ENCODE data around the gene TYRO3.
A peak's percentile ranks its signal among the peaks of the same experiment; 100 is the strongest.

The TYRO3 gene

DNA sequence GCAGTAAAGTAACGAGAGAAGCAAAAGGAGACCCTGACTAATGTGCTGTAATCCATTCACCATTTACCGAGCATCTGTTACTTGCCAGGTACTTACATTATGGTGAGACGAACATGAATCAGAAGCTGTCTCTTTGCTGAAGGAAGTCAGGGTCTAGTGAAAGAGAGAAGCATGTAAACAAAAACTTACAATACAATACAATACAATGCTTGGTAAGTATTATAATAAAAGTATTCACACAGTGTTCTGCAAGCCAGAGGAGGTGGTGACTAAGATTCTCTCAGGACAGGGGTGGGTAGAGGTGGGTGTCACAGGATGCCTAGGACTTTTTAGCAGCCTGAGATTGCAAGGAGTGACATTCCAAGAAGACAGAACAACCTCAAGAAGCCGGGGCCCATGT lies 51.0 kb downstream of the TYRO3 start:
- Histone ChIP-seq H3K4me1 (ENCODE audit: control insufficient read depth in 1 of 2, insufficient read depth in 2 of 2, low read length in 2 of 2) (no peaks in the 10 kb centered on the region), H3K9me3 (ENCODE audit: control insufficient read depth in 1 of 2, low read length in 2 of 2) (no peaks in the 10 kb centered on the region), H3K4me3 (ENCODE audit: low read depth in 1 of 2, low read length in 2 of 2) (no peak overlapping the region), H3K27ac (ENCODE audit: low read length) (no peak overlapping the region), H3K36me3 (ENCODE audit: control insufficient read depth in 1 of 2, insufficient read depth in 2 of 2, low read length in 2 of 2) (no peaks in the 10 kb centered on the region), H3K27me3 (ENCODE audit: low read depth, low read length) (no peaks in the 10 kb centered on the region)

DNA sequence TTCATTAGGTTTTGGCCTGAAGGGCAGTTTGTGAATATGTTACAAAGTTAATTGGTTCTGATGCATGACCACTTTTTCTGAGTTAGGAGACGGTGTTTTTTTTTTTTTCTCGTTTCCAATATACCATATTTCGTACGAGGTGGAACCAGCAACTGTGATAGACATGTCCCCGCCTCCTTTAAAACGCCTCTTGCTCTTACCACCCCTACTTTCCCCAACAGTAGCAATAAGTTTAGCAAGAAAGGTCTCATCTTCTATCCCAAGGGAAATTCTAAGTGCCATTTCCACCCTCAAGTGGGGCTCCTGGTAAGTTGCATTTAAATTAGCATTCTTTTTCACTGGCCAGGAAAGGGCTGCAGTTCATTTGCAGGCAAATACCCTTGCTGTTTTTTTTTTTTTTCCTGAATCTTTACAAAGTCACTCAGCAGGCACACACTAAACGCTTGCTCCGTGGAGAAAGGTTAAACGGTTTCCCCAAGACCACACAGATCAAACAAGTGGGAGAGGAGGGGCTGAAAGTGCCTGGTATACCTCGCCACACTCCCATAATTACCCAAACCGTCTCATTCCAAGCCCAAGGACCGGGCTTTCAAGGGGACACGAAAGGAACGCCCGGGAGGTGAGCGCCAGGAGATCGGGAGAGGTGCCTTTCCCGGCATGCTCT lies 61.7 kb downstream of the TYRO3 start:
- Histone ChIP-seq H3K27ac (ENCODE audit: low read length) (no peak overlapping the region), H3K27me3 (ENCODE audit: low read depth, low read length) (no peaks in the 10 kb centered on the region), H3K4me1 (ENCODE audit: control insufficient read depth in 1 of 2, insufficient read depth in 2 of 2, low read length in 2 of 2) (peaks cover 0 to 5% of the 10 kb centered on the region in 2 donors), H3K9me3 (ENCODE audit: control insufficient read depth in 1 of 2, low read length in 2 of 2) (no peaks in the 10 kb centered on the region), H3K36me3 (ENCODE audit: control insufficient read depth in 1 of 2, insufficient read depth in 2 of 2, low read length in 2 of 2) (no peaks in the 10 kb centered on the region), H3K4me3 (ENCODE audit: low read depth in 1 of 2, low read length in 2 of 2) (peak overlapping the region; percentile 74 to 80)

DNA sequence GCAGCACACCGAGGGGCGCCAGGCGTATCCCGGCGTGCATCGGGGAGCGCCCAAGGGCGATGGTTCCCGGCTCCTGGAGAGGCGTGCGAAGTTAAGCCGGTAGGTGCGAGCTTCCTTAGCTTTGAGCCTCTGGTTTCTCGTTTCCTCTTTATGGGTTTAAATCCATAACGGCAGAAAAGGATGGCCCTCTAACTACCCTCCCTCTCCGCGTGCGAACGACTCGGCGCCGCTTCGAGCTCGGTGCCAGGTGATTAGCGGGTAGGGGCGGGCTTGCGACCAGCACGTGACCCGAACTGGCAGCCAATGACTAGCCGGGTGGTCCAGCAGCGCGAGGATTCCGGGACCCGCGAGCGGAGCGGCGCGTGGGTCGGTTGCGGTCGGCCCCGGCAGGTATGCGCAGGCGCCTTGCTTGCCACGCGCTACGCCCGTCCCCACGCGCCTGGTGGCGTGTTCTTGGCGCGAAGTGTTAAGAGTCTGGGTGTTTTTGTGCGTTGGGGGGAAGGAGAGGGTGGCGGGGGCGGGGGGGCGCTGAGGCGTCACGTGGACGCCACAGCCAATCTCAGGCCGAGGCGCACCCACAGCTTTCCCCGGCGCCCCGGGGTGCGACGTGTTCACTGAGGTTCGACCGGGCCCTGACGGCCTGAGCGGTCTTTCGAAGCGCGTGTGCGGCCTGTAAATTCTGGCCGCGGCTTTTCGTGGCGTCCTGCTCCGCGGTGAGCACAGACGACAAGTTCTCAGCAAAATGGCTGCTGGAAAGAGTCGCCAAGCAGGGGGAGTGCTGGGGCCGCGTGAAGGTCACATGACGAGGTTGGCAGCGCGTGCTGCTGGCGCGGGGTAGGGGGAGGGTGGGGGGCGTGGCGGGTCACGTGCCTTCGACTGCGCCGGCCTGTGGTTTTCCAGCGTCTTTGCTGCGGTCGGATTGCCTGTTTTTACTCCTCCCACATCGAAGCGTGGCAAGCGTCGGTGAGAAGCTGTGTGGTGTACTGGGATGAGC lies 62.5 kb downstream of the TYRO3 start:
- Histone ChIP-seq H3K36me3 (ENCODE audit: control insufficient read depth in 1 of 2, insufficient read depth in 2 of 2, low read length in 2 of 2) (no peaks in the 10 kb centered on the region), H3K27me3 (ENCODE audit: low read depth, low read length) (no peaks in the 10 kb centered on the region), H3K4me3 (ENCODE audit: low read depth in 1 of 2, low read length in 2 of 2) (peak overlapping the region; percentile 74 to 80), H3K4me1 (ENCODE audit: control insufficient read depth in 1 of 2, insufficient read depth in 2 of 2, low read length in 2 of 2) (peaks cover 0 to 5% of the 10 kb centered on the region in 2 donors), H3K9me3 (ENCODE audit: control insufficient read depth in 1 of 2, low read length in 2 of 2) (no peaks in the 10 kb centered on the region), H3K27ac (ENCODE audit: low read length) (no peak overlapping the region)

DNA sequence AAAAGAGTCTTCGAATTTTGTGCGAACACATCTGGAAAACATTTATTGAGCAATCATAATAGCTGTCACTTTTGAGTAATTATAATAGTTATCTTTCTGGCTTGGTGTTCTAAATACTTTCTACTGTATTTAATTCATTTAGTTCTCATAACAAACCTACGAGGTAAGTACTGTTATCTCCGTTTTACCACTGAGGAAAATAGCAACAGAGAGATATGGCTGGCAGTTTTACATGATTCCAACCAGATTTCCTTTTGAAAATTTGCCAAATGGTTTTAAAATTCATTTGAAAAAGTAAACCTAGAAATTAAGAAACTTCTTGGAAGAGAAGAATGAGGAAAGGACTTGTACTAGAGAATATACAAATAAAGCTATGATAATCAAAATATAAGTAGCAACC lies 63.9 kb downstream of the TYRO3 start:
- no peak overlapping the region for H3K4me3 ChIP-seq (ENCODE audit: low read depth in 1 of 2, low read length in 2 of 2)
- no peak overlapping the region for H3K27ac ChIP-seq (ENCODE audit: low read length)
- no peaks in the 10 kb centered on the region for H3K27me3 ChIP-seq (ENCODE audit: low read depth, low read length)
- H3K36me3 ChIP-seq (ENCODE audit: control insufficient read depth in 1 of 2, insufficient read depth in 2 of 2, low read length in 2 of 2), result no peaks in the 10 kb centered on the region
- H3K9me3 ChIP-seq (ENCODE audit: control insufficient read depth in 1 of 2, low read length in 2 of 2), result no peaks in the 10 kb centered on the region
- H3K4me1 ChIP-seq (ENCODE audit: control insufficient read depth in 1 of 2, insufficient read depth in 2 of 2, low read length in 2 of 2), result peaks cover 0 to 5% of the 10 kb centered on the region in 2 donors

DNA sequence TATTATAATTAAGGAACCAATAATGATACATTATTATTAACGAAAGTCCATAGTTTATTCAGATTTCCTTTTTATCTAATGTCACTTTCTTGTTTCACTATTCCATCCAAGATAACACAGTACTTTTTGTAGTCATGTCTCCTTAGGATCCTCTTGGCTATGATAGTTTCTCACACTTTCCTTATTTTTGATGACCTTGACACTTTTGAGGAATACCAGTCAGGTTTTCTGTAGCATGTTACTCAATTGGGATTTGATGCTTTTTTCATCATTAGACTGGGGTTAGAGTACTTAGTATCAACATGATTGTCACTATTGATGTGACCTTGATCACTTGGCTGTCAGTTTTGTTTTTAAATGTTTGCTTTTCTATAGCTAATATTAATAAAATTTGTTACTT lies 68.2 kb downstream of the TYRO3 start:
- no peaks in the 10 kb centered on the region for H3K4me1 ChIP-seq (ENCODE audit: control insufficient read depth in 1 of 2, insufficient read depth in 2 of 2, low read length in 2 of 2)
- no peaks in the 10 kb centered on the region for H3K27me3 ChIP-seq (ENCODE audit: low read depth, low read length)
- no peaks in the 10 kb centered on the region for H3K9me3 ChIP-seq (ENCODE audit: control insufficient read depth in 1 of 2, low read length in 2 of 2)
- H3K4me3 ChIP-seq (ENCODE audit: low read depth in 1 of 2, low read length in 2 of 2), result no peak overlapping the region
- no peaks in the 10 kb centered on the region for H3K36me3 ChIP-seq (ENCODE audit: control insufficient read depth in 1 of 2, insufficient read depth in 2 of 2, low read length in 2 of 2)
- no peak overlapping the region for H3K27ac ChIP-seq (ENCODE audit: low read length)

DNA sequence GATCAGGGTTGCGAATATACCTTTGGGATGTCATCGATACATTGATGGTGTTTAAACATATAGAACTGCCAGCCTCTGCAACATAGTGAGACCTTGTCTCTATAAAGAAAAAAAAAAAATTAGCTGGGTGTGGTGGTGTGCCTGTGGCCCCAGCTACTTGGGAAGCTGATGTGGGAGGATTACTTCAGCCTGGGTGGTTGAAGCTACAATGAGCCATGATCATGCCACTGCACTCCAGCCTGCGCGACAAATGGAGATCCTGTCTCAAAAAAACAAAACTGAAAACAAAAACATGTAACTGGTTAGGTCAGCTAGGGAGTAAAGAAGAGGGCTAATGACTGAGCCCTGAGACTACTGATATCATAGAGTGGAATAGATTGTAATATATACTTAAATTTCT lies 70.5 kb downstream of the TYRO3 start:
- Histone ChIP-seq H3K4me3 (ENCODE audit: low read depth in 1 of 2, low read length in 2 of 2) (no peak overlapping the region), H3K36me3 (ENCODE audit: control insufficient read depth in 1 of 2, insufficient read depth in 2 of 2, low read length in 2 of 2) (no peaks in the 10 kb centered on the region), H3K27ac (ENCODE audit: low read length) (no peak overlapping the region), H3K27me3 (ENCODE audit: low read depth, low read length) (no peaks in the 10 kb centered on the region), H3K9me3 (ENCODE audit: control insufficient read depth in 1 of 2, low read length in 2 of 2) (no peaks in the 10 kb centered on the region), H3K4me1 (ENCODE audit: control insufficient read depth in 1 of 2, insufficient read depth in 2 of 2, low read length in 2 of 2) (no peaks in the 10 kb centered on the region)

DNA sequence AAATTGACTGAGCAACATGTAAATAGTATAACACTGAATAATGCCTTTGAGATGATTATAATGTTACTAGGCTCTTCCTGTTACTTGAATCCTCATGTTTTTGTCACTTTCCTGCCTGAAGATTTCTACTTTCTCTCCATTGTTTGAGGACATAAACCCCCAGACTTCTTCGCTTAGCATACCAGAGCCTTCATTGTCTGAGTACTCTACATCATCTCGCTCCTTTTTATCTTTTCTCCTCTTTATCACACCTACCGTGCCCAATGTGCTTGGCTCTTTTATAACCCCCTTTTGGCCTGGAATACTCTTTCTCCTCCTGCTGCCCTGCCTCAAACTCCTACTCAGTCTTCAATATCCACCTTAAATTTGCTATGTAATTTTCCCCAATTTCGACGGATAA lies 70.9 kb downstream of the TYRO3 start:
- Histone ChIP-seq H3K4me1 (ENCODE audit: control insufficient read depth in 1 of 2, insufficient read depth in 2 of 2, low read length in 2 of 2) (no peaks in the 10 kb centered on the region), H3K27me3 (ENCODE audit: low read depth, low read length) (no peaks in the 10 kb centered on the region), H3K27ac (ENCODE audit: low read length) (no peak overlapping the region), H3K4me3 (ENCODE audit: low read depth in 1 of 2, low read length in 2 of 2) (no peak overlapping the region), H3K36me3 (ENCODE audit: control insufficient read depth in 1 of 2, insufficient read depth in 2 of 2, low read length in 2 of 2) (no peaks in the 10 kb centered on the region), H3K9me3 (ENCODE audit: control insufficient read depth in 1 of 2, low read length in 2 of 2) (no peaks in the 10 kb centered on the region)

DNA sequence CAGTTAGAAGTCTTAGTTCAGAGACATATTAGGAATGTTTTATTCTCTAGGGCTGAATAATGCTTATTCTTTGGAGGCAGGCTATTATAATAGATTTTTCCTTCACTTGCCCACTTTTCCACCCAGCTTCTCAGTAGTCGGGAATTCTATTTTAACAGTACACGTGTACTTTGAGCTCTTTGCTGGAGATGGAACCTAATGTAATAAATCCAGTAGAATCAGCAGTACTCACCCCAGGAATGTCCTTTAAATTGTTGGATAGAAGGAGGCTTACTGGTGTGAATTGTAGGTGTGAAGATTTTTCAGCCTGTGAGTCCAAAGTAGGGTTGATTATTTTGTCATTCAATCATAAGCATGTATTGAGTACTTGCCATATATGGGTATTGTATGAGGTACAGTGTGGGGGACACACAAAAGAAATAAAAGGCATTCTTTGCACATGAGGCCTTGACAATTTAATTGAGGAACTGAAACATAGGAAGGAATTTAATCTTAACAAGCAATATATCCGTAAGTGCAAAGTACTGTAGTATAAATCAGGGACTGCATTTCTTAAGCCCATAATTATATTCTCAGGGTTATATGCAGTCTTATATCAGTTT lies 71.7 kb downstream of the TYRO3 start:
- H3K4me1 ChIP-seq (ENCODE audit: control insufficient read depth in 1 of 2, insufficient read depth in 2 of 2, low read length in 2 of 2), result no peaks in the 10 kb centered on the region
- H3K27me3 ChIP-seq (ENCODE audit: low read depth, low read length), result no peaks in the 10 kb centered on the region
- H3K4me3 ChIP-seq (ENCODE audit: low read depth in 1 of 2, low read length in 2 of 2), result no peak overlapping the region
- H3K36me3 ChIP-seq (ENCODE audit: control insufficient read depth in 1 of 2, insufficient read depth in 2 of 2, low read length in 2 of 2), result no peaks in the 10 kb centered on the region
- H3K27ac ChIP-seq (ENCODE audit: low read length), result no peak overlapping the region
- no peaks in the 10 kb centered on the region for H3K9me3 ChIP-seq (ENCODE audit: control insufficient read depth in 1 of 2, low read length in 2 of 2)

DNA sequence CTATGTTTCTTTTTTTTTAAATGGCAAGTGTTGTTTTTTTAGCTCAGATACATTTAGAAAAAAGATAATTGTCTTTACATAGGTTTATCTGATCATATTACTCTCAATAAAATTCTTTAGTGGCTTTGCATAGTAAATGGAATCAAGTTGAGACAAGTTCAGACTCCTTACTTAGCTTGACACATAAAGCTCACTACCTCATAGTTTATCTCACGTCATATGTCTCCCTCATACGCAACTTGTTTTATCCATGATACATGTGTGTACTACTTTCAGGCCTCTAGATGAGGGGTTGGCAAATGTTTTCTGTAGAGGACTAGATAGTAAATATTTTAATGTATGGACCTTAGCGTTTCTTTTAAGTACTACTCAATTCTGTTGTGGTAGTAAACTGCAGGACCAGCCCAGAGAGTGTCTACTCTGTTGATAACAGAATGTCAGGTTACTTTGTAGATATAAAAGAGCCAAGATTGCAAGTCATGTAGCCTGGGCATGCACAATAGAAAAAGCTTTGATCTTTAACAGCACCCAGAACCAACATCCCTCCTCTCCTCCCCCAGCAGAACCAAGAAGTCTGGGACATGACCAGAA lies 73.0 kb downstream of the TYRO3 start:
- Histone ChIP-seq H3K27me3 (ENCODE audit: low read depth, low read length) (no peaks in the 10 kb centered on the region), H3K9me3 (ENCODE audit: control insufficient read depth in 1 of 2, low read length in 2 of 2) (no peaks in the 10 kb centered on the region), H3K4me3 (ENCODE audit: low read depth in 1 of 2, low read length in 2 of 2) (no peak overlapping the region), H3K27ac (ENCODE audit: low read length) (no peak overlapping the region), H3K36me3 (ENCODE audit: control insufficient read depth in 1 of 2, insufficient read depth in 2 of 2, low read length in 2 of 2) (no peaks in the 10 kb centered on the region), H3K4me1 (ENCODE audit: control insufficient read depth in 1 of 2, insufficient read depth in 2 of 2, low read length in 2 of 2) (no peaks in the 10 kb centered on the region)
